Mesenteric fat pad (tissue), 1 donor: Measurements from ENCODE around the gene USP6NL. TPM values are rescaled to one million over a fixed set of nuclear protein-coding genes. Genes with fewer than 3 reads are reported as not detected.

Source experiments
- DNase-seq: peaks from one replicate; pipeline ENCODE4 v3.0.0-alpha.2; 2020; ENCODE audit warnings: low spot score
- total RNA-seq: library from RNA; stranded (reverse); fragmentation: NEBNext Ultra II Directional; extraction: Animal tissue kit (Norgen Biotek cat#: 25700); gene quantifications from one replicate; pipeline ENCODE4 v1.2.1, GENCODE V29; 2021
- donor health status: DM: yes; HTN: yes; CAD: no.

USP6NL gene
- total RNA-seq, 1 donor from 2014 or later, result 18.6 TPM

GRCh38 chr10:11429439-11430052 lies 181.9 kb downstream of the USP6NL start:
- DNase-seq, result no peak

GRCh38 chr10:11425676-11426075 lies 185.8 kb downstream of the USP6NL start:
- DNase-seq, result no peak

- no peak for DNase-seq
These were observed 186.2 kb downstream of the USP6NL start for GRCh38 chr10:11425296-11425610.

- no peak for DNase-seq
These were observed 186.8 kb downstream of the USP6NL start for GRCh38 chr10:11424456-11425295.

- no peak for DNase-seq
These were observed 194.5 kb downstream of the USP6NL start for GRCh38 chr10:11416974-11417373.

GRCh38 chr10:11415095-11415494 lies 196.4 kb downstream of the USP6NL start:
- no peak for DNase-seq

- no peak for DNase-seq
These were observed 197.0 kb downstream of the USP6NL start for GRCh38 chr10:11414314-11415038.

GRCh38 chr10:11411926-11412545 lies 199.4 kb downstream of the USP6NL start:
- DNase-seq, result no peak

GRCh38 chr10:11409357-11409756 lies 202.1 kb downstream of the USP6NL start:
- no peak for DNase-seq

- no peak for DNase-seq
These were observed 203.5 kb downstream of the USP6NL start for GRCh38 chr10:11407939-11408338.

GRCh38 chr10:11406746-11407145 lies 204.7 kb downstream of the USP6NL start:
- DNase-seq, result no peak

GRCh38 chr10:11404901-11405300 lies 206.5 kb downstream of the USP6NL start:
- no peak for DNase-seq

Other genes starting within 250 kb of the USP6NL start
- gene ECHDC3, start 130.7 kb upstream of the USP6NL start, total RNA-seq, result 161 TPM
- gene PROSER2, start 211.7 kb upstream of the USP6NL start, total RNA-seq, result 9.1 TPM